ENCODE data around the gene SUFU.

SUFU gene

GRCh38 chr10:102593074-102593803 is 89.5 kb downstream of the SUFU start:
- Histone ChIP-seq H3K4me1 (ENCODE audit: low read length) (no peaks in the 10 kb centered on the region), H3K79me2 (ENCODE audit: low read length) (no peaks in the 10 kb centered on the region), H3K4me2 (ENCODE audit: low read length) (no peak overlapping the region), H3K36me3 (replicated peaks; ENCODE audit: low read depth, low read length) (no peaks in the 10 kb centered on the region), H3K9me3 (ENCODE audit: insufficient read depth, low read length) (no peaks in the 10 kb centered on the region), H2AFZ (ENCODE audit: low read depth, low read length) (no peak overlapping the region), H3K27me3 (ENCODE audit: low read depth, low read length) (no peaks in the 10 kb centered on the region), H3K9ac (ENCODE audit: low read length) (no peak overlapping the region), H4K20me1 (ENCODE audit: insufficient read depth, low read length) (no peaks in the 10 kb centered on the region), H3K4me3 (ENCODE audit: low read length) (no peak overlapping the region), H3K27ac (ENCODE audit: low read length) (no peak overlapping the region)
- no peak for TF ChIP-seq CTCF (IDR thresholded peaks at IDR 0.05; ENCODE audit: low read depth, low read length)
- no peak for TF ChIP-seq EZH2phosphoT487 (IDR thresholded peaks at IDR 0.05; ENCODE audit: low read depth)

DNA sequence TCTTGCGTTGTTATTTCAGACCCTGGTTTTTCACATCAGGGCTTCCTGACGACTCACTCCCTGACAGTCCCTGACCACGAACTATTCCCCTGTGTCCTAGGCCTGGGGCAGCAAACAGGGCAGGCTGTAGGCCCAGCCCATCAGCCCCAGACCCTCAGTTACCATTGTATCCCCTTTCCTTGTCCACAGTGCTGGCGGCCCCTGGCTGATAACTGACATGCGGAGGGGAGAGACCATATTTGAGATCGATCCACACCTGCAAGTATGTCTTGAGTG is 90.0 kb downstream of the SUFU start:
- Histone ChIP-seq H3K4me1 (ENCODE audit: low read length) (no peaks in the 10 kb centered on the region), H3K36me3 (replicated peaks; ENCODE audit: low read depth, low read length) (no peaks in the 10 kb centered on the region), H3K4me2 (ENCODE audit: low read length) (no peak overlapping the region), H2AFZ (ENCODE audit: low read depth, low read length) (no peak overlapping the region), H4K20me1 (ENCODE audit: insufficient read depth, low read length) (no peaks in the 10 kb centered on the region), H3K4me3 (ENCODE audit: low read length) (no peak overlapping the region), H3K79me2 (ENCODE audit: low read length) (no peaks in the 10 kb centered on the region), H3K27me3 (ENCODE audit: low read depth, low read length) (no peaks in the 10 kb centered on the region), H3K9ac (ENCODE audit: low read length) (no peak overlapping the region), H3K9me3 (ENCODE audit: insufficient read depth, low read length) (no peaks in the 10 kb centered on the region), H3K27ac (ENCODE audit: low read length) (no peak overlapping the region)
- TF ChIP-seq EZH2phosphoT487 (IDR thresholded peaks at IDR 0.05; ENCODE audit: low read depth) (no peak), CTCF (IDR thresholded peaks at IDR 0.05; ENCODE audit: low read depth, low read length) (no peak)

GRCh38 chr10:102595293-102595692 is 91.5 kb downstream of the SUFU start:
- no peaks in the 10 kb centered on the region for H3K36me3 ChIP-seq (replicated peaks; ENCODE audit: low read depth, low read length)
- no peak overlapping the region for H2AFZ ChIP-seq (ENCODE audit: low read depth, low read length)
- H3K79me2 ChIP-seq (ENCODE audit: low read length): no peaks in the 10 kb centered on the region
- H3K27ac ChIP-seq (ENCODE audit: low read length): no peak overlapping the region
- H3K9ac ChIP-seq (ENCODE audit: low read length): no peak overlapping the region
- no peaks in the 10 kb centered on the region for H4K20me1 ChIP-seq (ENCODE audit: insufficient read depth, low read length)
- H3K9me3 ChIP-seq (ENCODE audit: insufficient read depth, low read length): no peaks in the 10 kb centered on the region
- no peaks in the 10 kb centered on the region for H3K4me1 ChIP-seq (ENCODE audit: low read length)
- no peak overlapping the region for H3K4me2 ChIP-seq (ENCODE audit: low read length)
- TF ChIP-seq CTCF (IDR thresholded peaks at IDR 0.05; ENCODE audit: low read depth, low read length) (no peak), EZH2phosphoT487 (IDR thresholded peaks at IDR 0.05; ENCODE audit: low read depth) (no peak)
- no peaks in the 10 kb centered on the region for H3K27me3 ChIP-seq (ENCODE audit: low read depth, low read length)
- no peak overlapping the region for H3K4me3 ChIP-seq (ENCODE audit: low read length)

GRCh38 chr10:102595897-102596296 is 92.1 kb downstream of the SUFU start:
- H3K36me3 ChIP-seq (replicated peaks; ENCODE audit: low read depth, low read length): no peaks in the 10 kb centered on the region
- H3K27ac ChIP-seq (ENCODE audit: low read length): no peak overlapping the region
- H4K20me1 ChIP-seq (ENCODE audit: insufficient read depth, low read length): no peaks in the 10 kb centered on the region
- H3K79me2 ChIP-seq (ENCODE audit: low read length): no peaks in the 10 kb centered on the region
- H3K4me1 ChIP-seq (ENCODE audit: low read length): no peaks in the 10 kb centered on the region
- H3K9ac ChIP-seq (ENCODE audit: low read length): no peak overlapping the region
- no peak overlapping the region for H2AFZ ChIP-seq (ENCODE audit: low read depth, low read length)
- TF ChIP-seq EZH2phosphoT487 (IDR thresholded peaks at IDR 0.05; ENCODE audit: low read depth): no peak
- TF ChIP-seq CTCF (IDR thresholded peaks at IDR 0.05; ENCODE audit: low read depth, low read length): no peak
- no peaks in the 10 kb centered on the region for H3K9me3 ChIP-seq (ENCODE audit: insufficient read depth, low read length)
- H3K27me3 ChIP-seq (ENCODE audit: low read depth, low read length): no peaks in the 10 kb centered on the region
- H3K4me2 ChIP-seq (ENCODE audit: low read length): no peak overlapping the region
- no peak overlapping the region for H3K4me3 ChIP-seq (ENCODE audit: low read length)
